Osteocyte (in vitro differentiated cells): ENCODE data around the gene DGCR8. TPM values are rescaled to one million over a fixed set of nuclear protein-coding genes. Genes with fewer than 3 reads are reported as not detected.

Source experiments
- DNase-seq: peaks from one replicate; pipeline ENCODE4 v3.0.0; 2021; ENCODE audit warnings: mixed read lengths; ENCODE audit not compliant: unreplicated experiment; ENCODE audit errors: extremely low spot score
- H3K27ac Mint-ChIP-seq: one replicate; pipeline ENCODE4 v1.8.0; 2021; ENCODE audit warnings: mild to moderate bottlenecking, mixed read lengths; ENCODE audit not compliant: unreplicated experiment
- H3K27me3 Mint-ChIP-seq: one replicate; pipeline ENCODE4 v1.8.0; 2021; ENCODE audit warnings: mixed read lengths; ENCODE audit not compliant: unreplicated experiment
- H3K36me3 Mint-ChIP-seq: one replicate; pipeline ENCODE4 v1.8.0; 2021; ENCODE audit warnings: mixed read lengths; ENCODE audit not compliant: unreplicated experiment
- H3K4me1 Mint-ChIP-seq: one replicate; pipeline ENCODE4 v1.8.0; 2021; ENCODE audit warnings: mixed read lengths; ENCODE audit not compliant: unreplicated experiment
- H3K4me3 Mint-ChIP-seq: one replicate; pipeline ENCODE4 v1.8.0; 2021; ENCODE audit warnings: mild to moderate bottlenecking, moderate library complexity, mixed read lengths; ENCODE audit not compliant: unreplicated experiment
- H3K9me3 Mint-ChIP-seq: one replicate; pipeline ENCODE4 v1.8.0; 2021; ENCODE audit warnings: mixed read lengths; ENCODE audit not compliant: unreplicated experiment
- total RNA-seq: library from RNA; stranded (reverse); gene quantifications from 2 replicates; pipeline ENCODE4 v1.2.1, GENCODE V29; 2021
- TF ChIP-seq, protein P1 (sequence below): fragments of 200-600 bp; sonication (generic); IDR thresholded peaks from 2 replicates; pipeline ENCODE4 v1.5.0; 2021; ENCODE audit warnings: antibody characterized with exemption, mild to moderate bottlenecking, moderate library complexity

DGCR8 gene
- total RNA-seq, 1 donor from 2014 or later, result 45.1 TPM

DNA sequence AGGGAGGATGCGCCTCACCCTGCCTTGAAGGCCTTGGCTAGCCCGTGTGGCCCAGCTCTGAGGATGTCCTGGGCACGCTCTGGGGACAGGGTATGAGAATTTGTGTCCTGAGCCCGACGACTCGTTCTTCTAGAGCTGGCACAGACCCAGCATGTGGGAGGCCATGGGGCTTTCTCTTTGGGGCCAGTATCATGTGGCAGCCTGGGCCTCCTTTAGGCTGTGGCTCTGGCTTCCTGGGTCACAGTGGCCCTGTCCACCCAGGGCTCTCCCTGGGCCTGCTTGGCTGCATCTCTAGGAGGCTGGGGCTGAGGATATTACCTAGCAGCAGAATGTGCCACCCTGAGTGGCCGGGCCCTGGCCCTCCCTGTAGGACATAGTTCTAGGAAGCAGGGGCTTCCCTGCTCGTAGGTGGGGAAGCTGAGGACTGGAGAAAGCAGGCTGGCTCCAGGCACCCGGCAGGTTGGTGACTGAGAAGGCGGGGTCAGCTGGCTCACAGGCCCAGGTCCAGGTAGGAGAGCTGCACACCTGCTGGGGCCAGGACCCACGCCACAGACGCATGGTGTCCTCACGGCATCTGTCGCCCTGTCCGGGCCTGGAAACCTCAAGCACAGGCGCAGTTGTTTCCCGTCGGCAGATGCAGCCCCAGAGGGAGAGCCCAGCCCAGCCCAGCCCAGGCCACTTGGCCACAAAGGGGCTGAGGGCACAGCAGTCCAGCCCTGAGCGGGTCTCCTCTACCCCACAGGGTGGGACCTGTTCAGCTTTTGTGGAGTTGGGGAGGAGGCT lies 64.0 kb downstream of the DGCR8 start:
- H3K4me3 Mint-ChIP-seq, result no peak overlapping the region
- no peak overlapping the region for H3K27ac Mint-ChIP-seq
- no peak for DNase-seq
- H3K9me3 Mint-ChIP-seq, result no peaks in the 10 kb centered on the region
- H3K4me1 Mint-ChIP-seq, result peaks cover 11% of the 10 kb centered on the region
- H3K27me3 Mint-ChIP-seq, result no peaks in the 10 kb centered on the region
- TF ChIP-seq, protein P1, sequence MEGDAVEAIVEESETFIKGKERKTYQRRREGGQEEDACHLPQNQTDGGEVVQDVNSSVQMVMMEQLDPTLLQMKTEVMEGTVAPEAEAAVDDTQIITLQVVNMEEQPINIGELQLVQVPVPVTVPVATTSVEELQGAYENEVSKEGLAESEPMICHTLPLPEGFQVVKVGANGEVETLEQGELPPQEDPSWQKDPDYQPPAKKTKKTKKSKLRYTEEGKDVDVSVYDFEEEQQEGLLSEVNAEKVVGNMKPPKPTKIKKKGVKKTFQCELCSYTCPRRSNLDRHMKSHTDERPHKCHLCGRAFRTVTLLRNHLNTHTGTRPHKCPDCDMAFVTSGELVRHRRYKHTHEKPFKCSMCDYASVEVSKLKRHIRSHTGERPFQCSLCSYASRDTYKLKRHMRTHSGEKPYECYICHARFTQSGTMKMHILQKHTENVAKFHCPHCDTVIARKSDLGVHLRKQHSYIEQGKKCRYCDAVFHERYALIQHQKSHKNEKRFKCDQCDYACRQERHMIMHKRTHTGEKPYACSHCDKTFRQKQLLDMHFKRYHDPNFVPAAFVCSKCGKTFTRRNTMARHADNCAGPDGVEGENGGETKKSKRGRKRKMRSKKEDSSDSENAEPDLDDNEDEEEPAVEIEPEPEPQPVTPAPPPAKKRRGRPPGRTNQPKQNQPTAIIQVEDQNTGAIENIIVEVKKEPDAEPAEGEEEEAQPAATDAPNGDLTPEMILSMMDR, result no peak
- H3K36me3 Mint-ChIP-seq, result peaks cover 2% of the 10 kb centered on the region

DNA sequence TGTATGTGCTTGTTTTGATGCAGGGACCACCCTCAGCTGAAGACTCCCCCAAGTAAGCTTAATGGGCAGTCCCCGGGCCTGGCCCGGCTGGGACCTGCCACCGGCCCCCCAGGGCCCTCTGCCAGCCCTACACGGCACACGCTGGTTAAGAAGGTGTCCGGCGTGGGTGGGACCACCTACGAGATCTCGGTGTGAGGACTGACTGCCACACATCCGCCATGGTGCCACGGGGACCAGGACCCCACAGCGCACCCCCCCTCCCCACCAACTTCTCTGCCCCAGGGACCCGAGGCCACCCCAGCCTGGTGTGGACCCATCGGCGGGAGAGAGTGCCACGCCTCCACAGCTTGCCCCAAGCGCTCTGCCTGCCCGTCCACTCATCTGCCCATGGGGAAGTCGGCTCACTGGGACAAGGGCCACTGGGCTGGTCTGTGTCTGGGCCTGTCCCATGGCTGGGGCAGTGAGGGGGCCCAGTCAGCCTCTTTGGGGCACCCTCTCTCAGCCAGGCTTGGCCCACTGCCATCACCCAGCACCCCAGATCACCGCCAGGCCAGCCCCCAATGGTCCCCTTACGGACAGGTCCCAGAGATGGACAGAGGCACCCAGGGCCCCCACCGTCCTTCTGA lies 65.3 kb downstream of the DGCR8 start:
- no peak for DNase-seq
- no peak overlapping the region for H3K4me3 Mint-ChIP-seq
- H3K4me1 Mint-ChIP-seq, result peaks cover 9% of the 10 kb centered on the region
- no peak overlapping the region for H3K27ac Mint-ChIP-seq
- H3K36me3 Mint-ChIP-seq, result peaks cover 2% of the 10 kb centered on the region
- TF ChIP-seq, protein P1, result no peak
- no peaks in the 10 kb centered on the region for H3K9me3 Mint-ChIP-seq
- H3K27me3 Mint-ChIP-seq, result no peaks in the 10 kb centered on the region

DNA sequence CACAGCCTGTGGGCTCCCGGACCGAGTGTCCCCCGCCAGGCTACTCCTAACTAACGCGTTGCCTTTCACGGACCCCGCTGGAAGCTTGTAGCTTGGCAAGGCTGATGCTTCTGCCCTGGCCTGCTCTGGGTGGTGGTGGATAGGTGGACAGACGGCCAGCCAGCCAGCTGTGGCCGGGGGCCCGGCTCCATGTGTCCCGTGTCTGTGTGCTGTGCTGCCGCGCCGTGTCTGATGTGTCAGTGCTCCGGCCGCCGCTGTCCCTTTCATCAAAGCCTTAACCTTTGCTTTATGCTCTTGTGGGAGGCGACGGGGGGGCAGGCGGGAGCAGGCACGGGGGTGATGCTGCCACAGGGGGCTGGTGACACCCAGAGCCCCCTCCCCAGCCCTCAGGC lies 65.8 kb downstream of the DGCR8 start:
- Mint-ChIP-seq H3K4me1 (peaks cover 9% of the 10 kb centered on the region), H3K36me3 (peaks cover 2% of the 10 kb centered on the region), H3K27ac (no peak overlapping the region), H3K4me3 (no peak overlapping the region), H3K9me3 (no peaks in the 10 kb centered on the region), H3K27me3 (no peaks in the 10 kb centered on the region)
- TF ChIP-seq, protein P1, result no peak
- DNase-seq, result no peak

DNA sequence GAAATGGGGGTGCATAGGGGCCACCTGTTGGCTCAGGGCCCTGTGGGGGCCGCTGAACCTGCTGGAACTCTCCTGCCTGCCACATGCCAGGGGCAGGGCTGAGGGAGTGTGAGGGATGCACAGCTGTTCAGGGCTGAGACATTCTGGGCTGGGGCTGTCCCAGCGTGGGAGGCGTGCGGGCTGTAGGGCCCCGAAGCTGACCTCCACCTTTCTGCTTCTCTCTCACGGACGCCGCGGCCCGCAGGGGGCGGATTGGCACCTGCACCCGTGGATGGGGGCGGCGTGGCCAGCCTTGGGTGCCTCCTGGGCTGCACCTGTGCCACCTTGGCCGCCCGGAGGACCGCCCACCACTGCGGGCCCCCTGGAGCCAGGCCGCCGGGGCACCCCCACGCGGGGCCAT lies 66.7 kb downstream of the DGCR8 start:
- TF ChIP-seq, protein P1, result no peak
- no peak overlapping the region for H3K4me3 Mint-ChIP-seq
- H3K36me3 Mint-ChIP-seq, result peaks cover 2% of the 10 kb centered on the region
- no peaks in the 10 kb centered on the region for H3K27me3 Mint-ChIP-seq
- peaks cover 4% of the 10 kb centered on the region for H3K4me1 Mint-ChIP-seq
- no peaks in the 10 kb centered on the region for H3K9me3 Mint-ChIP-seq
- no peak overlapping the region for H3K27ac Mint-ChIP-seq
- no peak for DNase-seq

DNA sequence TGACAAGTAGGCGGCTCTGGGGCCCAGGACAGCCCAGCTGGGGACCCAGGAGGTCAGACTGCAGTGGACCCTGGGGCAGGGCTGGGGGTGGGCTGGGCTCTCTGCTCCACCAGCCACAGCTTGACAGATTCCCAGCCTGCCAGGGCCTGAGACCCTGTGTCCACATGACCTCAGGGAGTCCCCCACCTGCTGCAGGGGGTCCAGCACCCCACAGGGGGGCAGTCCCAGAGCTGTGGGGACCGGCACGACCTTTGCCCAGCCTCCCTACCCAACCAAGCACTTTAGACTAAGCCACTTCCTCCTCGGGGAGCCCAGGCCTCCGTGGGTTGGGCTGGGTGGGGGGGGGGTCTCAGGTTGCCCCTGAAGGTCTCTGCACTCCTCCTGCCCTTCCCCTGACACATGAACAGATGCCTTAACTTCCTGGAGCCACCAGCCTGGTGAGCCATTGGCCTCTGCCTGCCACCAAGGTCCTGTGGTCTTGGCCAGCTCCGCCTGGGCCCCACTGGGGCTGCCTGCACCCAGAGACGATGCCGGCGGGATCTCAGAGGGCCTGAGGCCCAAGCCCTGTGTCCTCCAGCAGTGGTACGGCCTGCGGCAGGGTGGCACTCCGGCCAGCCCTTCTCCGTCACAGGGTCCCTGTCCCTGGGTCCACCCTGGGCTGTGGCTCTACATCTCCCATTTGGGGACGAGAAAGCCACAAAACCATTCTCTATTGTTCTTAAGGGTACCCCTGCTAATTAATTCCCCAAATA lies 67.4 kb downstream of the DGCR8 start:
- Mint-ChIP-seq H3K27ac (no peak overlapping the region), H3K4me1 (no peaks in the 10 kb centered on the region), H3K9me3 (no peaks in the 10 kb centered on the region), H3K27me3 (no peaks in the 10 kb centered on the region), H3K4me3 (no peak overlapping the region), H3K36me3 (peaks cover 2% of the 10 kb centered on the region)
- TF ChIP-seq, protein P1, result no peak
- DNase-seq, result no peak
